A172 (cell line): ENCODE results near the gene STK40. TPM values are rescaled to one million over a fixed set of nuclear protein-coding genes. Genes with fewer than 3 reads are reported as not detected.
A peak's percentile ranks its signal among the peaks of the same experiment; 100 is the strongest.

Experiments used
- DNase-seq: peaks from one replicate; pipeline ENCODE4 v3.0.0-alpha.2; 2015; ENCODE audit warnings: low spot score
- total RNA-seq: library from RNA; depleted of rRNA; stranded (reverse); fragments of >200 nt; shearing (Covaris generic); gene quantifications from 2 replicates; pipeline ENCODE4 v1.2.3, GENCODE V29; 2014; rRNA removed

STK40 gene, protein sequence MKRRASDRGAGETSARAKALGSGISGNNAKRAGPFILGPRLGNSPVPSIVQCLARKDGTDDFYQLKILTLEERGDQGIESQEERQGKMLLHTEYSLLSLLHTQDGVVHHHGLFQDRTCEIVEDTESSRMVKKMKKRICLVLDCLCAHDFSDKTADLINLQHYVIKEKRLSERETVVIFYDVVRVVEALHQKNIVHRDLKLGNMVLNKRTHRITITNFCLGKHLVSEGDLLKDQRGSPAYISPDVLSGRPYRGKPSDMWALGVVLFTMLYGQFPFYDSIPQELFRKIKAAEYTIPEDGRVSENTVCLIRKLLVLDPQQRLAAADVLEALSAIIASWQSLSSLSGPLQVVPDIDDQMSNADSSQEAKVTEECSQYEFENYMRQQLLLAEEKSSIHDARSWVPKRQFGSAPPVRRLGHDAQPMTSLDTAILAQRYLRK
- total RNA-seq, result 13.8 and 17.1 TPM in 2 replicates

DNA sequence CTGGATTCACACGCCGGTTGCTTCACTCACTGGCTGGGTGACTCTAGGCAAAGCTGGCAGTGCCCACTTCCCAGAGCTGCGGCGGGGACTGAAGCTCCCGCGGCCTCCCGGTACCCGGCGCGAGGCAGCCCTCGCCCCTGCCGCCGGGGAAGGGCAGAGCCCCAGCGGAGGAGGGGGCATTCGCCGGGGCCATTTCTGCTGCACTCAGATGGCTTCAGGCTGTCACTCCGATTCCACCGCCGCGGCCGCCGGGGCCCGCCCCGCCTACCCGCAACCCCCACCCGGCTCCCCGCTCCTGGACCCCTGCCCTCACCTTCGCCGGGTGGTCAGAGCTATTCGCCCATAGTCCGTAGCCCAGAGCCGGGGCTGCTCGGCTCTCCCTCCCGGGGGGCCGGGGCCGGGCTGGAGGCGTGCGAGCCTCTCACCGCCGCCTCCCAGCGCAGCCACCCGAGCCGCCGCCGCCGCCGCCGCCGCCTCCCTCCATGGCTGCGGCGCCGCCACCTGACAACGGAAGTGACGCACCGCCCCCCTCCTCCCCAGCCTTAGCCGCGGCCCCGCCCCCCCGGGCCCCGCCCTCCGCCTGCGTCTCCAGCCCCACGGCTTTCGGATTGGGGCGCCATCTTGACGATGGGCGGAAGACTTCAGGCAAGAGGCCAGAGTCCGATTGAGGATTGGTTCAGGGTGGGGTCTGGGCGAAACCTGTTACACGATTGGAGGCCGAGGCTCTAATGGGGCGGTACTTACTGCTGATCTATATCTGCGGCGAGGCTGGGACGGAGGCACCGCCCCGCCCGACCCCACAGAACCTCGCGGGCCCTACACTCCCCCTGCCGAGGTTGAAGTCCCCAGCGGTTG, at the start of gene STK40:
STK40 (minus strand) TSS at position 515 of the 855 bp plus-strand sequence. CDS start 24,592 bp downstream, outside the sequence.
- peak; percentile 95 for DNase-seq

DNA sequence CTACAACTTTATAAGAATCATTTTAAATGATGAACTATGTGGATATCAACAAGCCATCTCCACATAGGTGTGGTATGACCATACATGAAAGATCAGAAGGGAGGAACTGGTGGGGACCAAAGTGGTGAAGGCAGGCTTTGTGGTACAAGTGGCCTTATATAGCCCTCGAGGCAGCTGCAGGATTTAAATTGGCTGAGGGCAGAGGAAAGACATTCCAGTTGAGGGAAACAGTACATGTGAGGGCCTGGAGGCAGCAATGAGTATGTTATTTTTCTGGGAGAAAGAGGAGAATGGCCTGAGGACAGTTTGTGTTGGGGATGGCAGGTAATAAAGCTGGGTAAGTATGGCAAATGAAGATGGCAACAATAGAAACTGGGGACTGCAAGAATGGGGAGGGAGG, 47.4 kb upstream of the STK40 start:
- DNase-seq, result no peak

DNA sequence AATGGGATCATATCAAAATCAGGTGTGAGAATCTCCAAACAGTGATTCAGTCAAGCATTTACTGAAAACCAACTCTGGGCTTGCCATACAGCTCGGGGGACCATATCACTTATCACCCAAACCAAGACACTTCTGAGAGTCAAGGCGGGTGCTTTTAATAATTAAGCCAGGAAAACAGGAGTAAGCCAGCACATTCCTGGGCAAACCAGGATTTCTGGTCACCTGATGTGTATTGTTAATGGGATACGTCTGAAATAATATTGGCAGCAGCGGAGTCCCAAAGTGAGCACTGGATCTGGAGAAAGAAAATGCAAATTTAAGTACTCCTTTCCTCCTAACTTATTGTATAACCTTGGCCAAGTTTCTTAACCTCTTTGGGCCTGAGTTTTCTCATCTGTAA, 46.9 kb upstream of the STK40 start:
- DNase-seq, result no peak

DNA sequence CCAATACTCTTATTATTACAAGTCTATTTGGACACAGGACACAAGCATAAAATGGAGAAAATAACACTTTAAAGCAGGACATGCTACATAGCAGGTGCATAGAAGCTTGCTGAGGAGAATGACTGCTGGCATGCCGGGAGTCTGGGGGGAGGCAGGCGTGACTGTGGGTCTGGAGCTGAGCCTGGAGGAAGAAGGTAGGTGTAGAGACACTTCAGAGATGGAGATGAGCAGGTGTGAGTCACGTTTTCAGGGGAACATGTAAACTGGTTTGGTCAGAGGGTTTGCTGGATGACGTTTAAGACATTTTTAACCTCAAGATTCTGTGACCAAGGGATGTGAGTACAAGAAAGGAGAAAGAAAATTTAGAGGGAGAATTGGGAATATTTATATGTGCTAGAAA, 40.1 kb upstream of the STK40 start:
- DNase-seq, result no peak

DNA sequence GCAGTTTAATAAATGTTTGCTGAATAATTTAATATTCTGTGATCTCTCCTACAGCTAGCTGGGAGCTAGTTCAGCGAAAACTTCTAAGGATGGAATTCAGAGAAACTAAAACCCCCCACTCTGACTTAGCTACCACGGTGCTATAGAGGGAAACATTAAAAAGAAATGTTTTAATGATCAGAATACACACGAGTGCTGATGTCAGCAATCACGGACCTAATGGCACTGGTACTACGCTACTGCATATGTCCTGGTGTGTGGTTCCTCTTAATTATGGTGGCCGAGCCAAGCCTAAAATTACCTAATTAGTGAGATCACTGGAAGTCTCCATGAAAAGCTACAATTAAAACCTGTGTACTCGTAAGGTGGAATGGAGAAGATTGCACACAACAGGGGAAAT, 35.9 kb upstream of the STK40 start:
- DNase-seq, result no peak

DNA sequence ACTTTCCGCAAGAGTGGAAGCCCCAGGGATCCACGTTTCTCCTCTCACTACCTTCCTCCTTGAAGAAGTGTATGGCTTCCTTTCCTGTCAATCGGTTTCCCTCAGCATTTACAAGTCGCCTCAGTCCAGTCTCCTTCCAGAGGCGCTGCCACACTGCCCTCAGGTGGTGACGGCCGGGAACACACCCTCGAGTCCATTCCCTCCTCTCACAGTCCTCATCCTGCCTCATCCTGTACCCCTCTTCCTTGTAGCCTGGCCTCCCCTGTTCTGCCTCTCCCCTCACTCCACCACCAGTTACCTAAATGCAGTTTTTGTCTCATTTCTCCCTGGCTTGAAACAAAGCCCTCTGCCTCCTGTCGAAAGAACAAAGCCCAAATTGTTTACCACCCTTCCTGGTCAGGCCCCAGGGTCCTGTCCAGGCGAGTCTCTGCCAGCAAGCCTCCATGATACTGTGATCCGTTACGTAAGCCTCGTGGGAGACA, 35.2 kb upstream of the STK40 start:
- DNase-seq, result peak; percentile 70

DNA sequence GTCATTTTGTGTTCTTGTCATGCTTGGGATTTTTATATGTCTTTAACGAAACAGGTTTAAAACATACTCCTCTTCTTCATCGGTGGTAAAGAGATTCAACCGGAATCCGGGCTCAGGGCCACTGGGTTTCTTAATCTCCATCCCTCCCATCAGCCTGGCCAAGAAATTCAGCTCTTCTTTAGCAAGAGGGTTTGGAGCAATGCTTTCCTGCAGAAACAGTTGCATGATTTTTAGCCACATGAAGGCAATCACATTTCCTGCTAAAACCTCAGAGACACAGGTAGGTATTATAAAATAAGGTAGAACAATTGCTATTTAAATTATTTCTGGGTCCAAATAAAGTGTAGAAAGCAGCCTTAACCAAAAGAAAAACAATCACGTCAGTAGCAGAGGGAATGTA, 34.7 kb upstream of the STK40 start:
- no peak for DNase-seq

DNA sequence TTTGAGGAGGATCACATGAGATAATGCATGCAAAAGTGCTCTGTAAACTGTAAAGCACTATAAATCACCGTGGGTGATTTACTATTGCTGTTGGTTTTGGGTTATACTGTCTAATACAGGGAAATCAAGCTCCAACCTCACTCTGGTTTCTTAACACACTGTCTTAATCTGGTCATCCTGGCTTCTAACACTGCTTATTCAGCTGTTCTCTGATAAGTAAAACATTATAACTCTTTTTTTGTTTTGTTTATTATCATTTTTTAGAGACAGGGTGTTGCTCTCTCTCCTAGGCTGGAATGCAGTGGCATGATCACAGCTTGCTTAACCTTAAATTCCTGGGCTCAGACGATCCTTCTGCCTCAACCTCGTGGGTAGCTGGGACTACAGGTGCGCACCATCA, 33.8 kb upstream of the STK40 start:
- DNase-seq, result no peak

DNA sequence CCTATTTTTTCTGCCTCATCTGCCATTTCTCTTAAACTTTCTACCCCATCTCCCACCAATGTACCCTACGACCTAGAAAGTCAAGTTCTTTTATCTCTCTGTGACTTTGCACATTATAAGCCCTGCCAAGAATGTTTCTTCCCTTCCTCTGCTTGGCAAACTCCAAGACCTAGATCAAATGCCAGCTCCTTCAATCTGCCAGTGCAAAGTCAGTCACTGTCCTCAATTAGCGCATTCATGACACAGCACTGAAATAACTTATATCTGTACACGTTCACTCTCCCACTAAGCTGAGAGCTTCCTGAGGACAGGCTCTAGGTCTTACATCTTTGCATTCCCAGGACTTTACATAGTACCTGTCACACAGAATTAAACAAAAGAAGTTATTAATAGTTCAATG, 33.4 kb upstream of the STK40 start:
- DNase-seq, result no peak

DNA sequence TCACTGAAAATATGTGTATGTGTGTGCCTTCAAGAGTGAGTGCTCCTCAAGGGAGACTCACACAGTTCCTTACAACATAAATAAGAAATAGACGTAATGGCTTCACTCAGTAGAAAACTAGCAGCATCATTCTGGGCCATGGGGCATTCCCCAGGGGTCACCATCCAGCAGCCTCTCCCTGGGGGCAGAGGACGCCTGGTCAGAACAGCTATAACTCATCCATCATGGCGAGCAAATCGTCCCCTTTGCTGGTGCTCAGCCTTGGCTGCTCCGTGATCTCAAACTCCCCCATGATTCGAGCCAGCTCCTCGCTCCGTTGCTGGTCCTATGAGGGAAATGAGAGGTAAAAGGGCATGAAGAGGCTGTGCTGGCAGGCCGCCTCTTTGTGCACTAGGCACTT, 32.2 kb upstream of the STK40 start:
- no peak for DNase-seq

DNA sequence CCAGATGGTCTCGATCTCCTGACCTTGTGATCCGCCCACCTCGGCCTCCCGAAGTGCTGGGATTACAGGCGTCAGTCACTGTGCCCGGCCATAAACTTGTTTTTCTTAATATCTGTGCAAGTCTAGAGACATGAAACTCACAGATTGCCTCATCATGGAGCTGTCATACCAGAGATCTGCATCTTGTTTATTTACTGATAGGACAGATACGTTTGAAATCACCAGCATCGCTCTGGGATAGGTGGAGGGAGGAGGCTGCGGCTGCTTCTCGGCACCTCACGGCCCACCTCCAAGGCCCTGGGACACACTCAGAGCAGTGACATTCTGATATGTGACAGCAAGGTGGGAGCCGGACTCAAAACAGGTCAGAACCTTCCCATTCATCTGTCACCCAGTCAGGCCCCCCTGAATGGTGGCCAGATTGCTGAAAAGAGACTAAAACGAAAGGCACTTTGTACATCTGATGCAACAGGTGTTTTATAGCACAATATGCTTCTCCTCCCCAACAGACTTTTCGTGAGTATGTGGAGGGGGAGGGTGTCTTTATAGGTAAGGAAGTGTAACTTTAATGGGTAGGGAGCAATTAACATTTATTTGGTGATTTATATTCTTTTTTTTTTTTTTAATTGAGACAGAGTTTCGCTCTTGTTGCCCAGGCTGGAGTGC, 30.1 kb upstream of the STK40 start:
- DNase-seq, result no peak

DNA sequence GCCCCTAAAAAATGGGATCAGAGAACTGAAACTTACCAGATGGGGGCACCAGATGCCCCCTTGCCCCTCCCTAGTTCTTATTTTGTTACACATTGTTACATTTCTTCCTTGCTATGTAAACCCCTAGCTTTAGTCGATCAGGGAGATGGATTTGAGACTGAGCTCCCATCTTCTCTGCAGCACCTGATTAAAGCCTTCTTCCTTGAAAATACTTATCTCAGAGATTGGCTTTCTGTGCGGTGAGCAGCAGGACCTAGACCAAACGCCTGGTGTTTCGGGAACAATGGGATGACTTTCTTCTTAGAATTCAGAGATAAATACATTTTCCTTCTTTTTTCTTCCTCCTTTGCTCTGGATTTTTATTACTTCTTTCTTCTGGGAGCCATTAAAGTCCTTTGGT, 28.7 kb upstream of the STK40 start:
- DNase-seq, result no peak

DNA sequence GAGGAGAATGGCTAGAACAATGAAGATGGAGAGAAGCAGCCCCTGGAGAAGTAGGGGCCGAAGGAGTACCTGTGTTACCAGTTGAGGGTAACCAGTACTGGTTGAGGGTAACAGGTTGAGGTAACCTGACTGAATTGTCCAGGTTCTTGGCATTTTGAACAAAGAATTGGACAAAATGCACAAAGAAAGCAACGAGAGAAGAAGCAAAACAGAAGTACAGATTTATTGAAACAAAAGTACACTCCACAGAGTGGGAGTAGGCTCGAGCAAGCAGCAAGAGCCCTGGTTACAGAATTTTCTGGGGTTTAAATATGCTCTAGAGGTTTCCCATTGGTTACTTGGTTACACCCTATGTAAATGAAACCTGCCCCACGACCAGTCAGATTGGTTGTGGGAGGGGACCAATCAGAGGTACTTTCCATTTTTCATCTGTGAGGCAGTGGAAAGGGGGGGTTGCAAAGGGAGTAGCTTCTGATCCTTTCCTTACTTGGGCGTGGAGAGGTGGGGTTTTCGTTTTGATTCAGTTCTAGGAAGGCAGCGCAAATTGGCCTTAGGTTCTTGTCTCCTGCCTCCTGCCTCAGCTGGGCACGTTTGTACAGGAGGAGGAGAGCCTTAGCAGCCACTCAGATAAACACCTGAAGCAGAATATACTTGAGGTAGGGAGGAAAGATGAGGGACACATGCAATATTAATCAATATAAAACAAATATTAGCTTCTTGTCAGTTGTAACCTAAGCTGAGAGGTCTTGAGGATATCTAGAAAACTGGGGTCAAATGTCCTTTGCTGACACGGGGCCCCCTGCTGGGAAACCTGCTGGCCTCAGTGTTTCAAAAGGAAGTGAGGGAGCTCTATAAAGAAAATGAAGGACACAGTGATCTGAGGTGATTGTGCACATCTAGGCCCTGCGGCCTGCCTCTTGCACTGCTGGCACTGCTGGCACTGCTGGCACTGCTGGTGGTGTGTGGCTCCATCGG, 26.2 kb upstream of the STK40 start:
- DNase-seq, result peak; percentile 24

DNA sequence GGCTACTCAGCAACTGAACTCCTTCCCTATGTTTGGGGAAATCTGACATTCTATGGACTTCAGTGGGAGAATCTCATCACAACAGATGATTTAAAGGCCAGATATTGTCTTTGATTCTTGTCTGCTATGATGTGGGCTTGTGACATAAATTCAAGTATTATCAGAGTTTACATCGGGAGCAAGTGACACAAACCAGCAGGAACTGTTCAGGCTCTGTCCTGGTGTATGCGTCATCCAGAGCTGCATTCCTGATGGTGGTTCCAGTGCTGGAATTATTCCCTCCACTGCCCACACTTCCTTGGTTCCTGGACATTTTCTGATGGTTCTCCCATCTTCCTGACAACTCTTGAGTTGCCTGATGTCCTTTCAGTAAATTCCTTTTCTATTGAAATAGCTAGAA, 22.8 kb upstream of the STK40 start:
- peak; percentile 70 for DNase-seq

DNA sequence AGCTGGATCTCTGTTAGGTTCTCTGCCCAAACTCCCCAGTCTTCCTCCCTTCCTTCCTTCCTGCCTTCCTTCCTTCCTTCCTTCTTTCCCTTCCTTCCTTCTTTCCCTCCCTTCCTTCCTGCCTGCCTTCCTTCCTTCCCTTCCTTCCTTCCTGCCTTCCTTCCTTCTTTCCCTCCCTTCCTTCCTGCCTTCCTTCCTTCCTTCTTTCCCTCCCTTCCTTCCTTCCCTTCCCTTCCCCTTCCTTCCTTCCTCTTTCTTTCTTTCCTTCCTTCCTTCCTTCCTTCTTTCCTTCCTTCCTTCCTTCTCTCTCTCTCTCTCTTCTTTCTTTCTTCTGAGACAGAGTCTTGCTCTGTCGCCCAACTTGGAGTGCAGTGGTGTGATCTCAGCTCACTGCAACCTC, 20.7 kb upstream of the STK40 start:
- no peak for DNase-seq

DNA sequence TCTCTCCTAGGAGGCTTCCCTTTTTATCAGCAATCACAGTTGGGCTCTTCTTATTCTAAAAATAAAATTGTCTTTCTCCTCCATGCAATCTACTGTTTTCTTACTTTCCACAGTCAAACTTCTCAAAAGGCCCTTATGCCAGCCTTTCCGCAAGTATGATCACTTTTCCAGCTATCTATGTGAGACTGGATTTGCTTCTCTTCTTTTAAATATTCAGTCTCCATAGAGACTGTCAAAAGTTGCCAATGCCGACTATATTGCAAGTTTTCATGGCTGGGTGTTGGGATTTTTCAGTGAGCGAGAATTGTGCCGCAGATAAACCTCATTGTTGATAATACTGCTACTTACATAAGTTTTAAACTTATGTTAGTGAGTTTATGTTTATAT, 16.8 kb upstream of the STK40 start:
- DNase-seq, result no peak

DNA sequence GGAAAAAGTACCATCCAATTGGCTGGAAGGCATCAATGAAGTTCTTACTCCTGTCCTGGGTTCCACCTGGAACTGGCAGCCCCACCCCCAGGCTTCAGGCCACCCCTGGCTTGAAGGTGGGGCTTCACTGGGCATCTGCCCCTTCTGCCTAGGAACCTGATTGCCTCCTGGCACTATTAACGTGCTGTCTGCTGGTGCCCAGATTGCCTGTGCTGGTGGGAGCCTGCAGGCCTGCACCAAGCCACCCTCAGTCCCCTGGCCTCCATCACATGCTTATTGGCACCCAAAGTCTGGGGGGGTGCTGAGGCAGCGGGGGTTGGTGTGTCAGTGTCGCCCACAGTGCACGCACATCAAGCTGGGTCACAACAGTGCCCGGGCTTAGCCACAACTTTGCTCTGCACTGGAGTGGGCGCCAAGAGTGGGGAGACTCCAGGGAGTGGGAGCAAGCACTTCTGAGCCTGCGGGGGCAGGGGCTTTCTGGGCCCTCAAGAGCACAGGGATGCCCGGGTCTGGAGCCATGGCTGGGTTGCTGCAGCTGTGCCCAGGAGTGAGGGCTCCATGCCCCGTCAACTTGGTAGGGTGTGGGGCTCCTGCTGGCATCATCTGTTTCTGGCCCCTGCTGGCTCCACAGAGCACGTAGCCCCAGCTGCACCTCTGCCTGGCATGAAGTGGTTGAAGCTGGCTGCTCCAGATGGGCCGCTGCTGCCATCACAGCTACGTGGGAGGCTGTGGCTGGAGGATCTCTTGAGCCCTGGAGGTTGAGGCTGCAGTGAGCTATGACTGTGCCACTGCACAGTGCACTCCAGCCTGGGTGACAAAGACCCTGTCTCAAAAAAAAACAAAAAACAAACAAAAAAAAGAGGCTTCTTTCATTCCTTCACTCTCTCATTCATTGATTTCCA, 16.1 kb upstream of the STK40 start:
- no peak for DNase-seq

DNA sequence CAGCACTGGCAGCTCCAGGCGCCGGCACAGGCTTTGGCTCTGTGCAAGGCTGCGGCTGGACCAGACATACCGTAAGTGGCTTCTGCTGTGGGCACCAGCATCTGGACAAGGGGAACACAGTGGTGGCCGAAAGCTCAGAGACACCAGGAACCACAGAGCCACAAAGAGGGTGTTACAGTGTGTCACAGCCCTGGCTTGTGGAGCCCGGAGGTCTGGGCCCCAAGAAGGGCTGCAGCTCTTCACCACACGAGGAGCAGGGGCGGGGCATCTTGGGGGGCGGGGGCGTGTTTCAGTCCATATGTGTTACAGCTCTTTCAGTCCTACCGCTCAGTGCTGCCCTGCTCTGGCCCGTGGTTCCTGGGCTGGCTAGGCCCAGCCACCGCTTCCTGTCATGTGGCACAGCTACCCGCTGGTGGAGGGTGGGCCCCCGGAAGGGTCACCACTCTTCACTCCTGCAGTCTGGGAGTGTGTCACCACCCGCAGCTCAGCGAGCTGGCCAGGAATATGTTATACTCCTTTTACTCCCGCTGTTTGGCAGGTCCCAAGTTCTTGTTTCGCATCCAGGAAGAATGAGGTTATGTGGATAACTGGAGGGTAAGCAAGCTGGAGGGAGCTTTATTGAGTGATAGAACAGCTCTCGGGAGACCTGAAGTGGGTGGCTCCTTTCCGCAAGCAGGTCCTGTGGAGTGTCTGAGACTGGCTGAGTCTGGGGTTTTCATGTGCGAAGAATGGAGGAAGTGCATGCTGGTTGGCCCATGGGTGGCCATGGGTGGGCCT, 15.3 kb upstream of the STK40 start:
- DNase-seq, result peak; percentile 43

DNA sequence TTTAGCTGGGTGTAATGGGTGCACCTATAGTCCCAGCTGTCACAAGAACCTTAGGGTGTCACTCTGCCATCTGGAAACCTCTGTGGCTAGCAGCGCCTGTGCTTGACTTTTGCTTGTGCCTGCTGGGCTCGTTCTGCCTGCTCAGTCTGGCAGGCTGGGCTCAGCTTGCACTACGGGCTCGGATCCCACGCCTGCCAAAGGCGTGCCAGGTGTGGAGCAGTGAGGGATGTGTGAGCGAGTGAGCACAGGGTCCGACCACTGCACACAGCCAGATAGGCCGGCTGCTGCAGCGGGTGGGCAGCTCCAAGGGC, 14.7 kb upstream of the STK40 start:
- no peak for DNase-seq
